Measurements from ENCODE around the gene STK32C. TPM values are rescaled to one million over a fixed set of nuclear protein-coding genes. Genes with fewer than 3 reads are reported as not detected.

Gene STK32C
- total RNA-seq, 4 donors from 2014 or later, result 3.7 to 13.9 (median 6.7) TPM

DNA sequence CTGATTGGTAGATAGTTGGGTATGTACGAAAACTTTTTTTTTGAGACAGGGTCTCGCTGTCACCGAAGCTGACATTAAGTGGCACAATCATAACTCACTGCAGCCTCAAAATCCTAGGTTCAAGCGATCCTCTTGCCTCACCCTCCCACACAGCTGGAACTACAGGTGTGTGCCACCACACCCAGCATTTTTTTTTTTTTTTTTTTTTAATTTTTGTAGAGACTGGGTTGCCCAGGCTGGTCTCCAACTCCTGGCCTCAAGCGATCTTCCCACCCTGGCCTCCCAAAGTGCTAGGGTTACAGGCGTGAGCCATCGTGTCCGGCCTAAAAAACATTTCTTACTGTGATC is 22.7 kb upstream of the STK32C start:
- Histone ChIP-seq H3K4me3 (peak overlapping the region; percentile 63 to 95 (median 92)), H3K36me3 (no peaks in the 10 kb centered on the region), H3K27me3 (no peaks in the 10 kb centered on the region), H3K27ac (peak overlapping the region in 3 of 4 donors; percentile 55 to 89 (median 89)), H3K9me3 (no peaks in the 10 kb centered on the region), H3K4me1 (peaks cover 30 to 34% of the 10 kb centered on the region in 2 donors)
- in situ Hi-C loops (cut with MboI; ENCODE audit: low sequenced_read_pairs in 4 of 4), result no loop called here
- ATAC-seq (no peak), DNase-seq (no peak)
- TF ChIP-seq, protein P1, sequence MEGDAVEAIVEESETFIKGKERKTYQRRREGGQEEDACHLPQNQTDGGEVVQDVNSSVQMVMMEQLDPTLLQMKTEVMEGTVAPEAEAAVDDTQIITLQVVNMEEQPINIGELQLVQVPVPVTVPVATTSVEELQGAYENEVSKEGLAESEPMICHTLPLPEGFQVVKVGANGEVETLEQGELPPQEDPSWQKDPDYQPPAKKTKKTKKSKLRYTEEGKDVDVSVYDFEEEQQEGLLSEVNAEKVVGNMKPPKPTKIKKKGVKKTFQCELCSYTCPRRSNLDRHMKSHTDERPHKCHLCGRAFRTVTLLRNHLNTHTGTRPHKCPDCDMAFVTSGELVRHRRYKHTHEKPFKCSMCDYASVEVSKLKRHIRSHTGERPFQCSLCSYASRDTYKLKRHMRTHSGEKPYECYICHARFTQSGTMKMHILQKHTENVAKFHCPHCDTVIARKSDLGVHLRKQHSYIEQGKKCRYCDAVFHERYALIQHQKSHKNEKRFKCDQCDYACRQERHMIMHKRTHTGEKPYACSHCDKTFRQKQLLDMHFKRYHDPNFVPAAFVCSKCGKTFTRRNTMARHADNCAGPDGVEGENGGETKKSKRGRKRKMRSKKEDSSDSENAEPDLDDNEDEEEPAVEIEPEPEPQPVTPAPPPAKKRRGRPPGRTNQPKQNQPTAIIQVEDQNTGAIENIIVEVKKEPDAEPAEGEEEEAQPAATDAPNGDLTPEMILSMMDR (IDR thresholded peaks at IDR 0.05 in 4 of 5, conservative IDR thresholded peaks at IDR 0.05 in 1 of 5), result no peak
- TF ChIP-seq POLR2A (IDR thresholded peaks at IDR 0.05), result no peak
- intact Hi-C loops (cut with DNase I; ENCODE audit: low total_unique reads), result loop anchor here (5.0 kb wide), 1 partner anchor 207 kb away; the partner anchor contains the start of gene INPP5A

DNA sequence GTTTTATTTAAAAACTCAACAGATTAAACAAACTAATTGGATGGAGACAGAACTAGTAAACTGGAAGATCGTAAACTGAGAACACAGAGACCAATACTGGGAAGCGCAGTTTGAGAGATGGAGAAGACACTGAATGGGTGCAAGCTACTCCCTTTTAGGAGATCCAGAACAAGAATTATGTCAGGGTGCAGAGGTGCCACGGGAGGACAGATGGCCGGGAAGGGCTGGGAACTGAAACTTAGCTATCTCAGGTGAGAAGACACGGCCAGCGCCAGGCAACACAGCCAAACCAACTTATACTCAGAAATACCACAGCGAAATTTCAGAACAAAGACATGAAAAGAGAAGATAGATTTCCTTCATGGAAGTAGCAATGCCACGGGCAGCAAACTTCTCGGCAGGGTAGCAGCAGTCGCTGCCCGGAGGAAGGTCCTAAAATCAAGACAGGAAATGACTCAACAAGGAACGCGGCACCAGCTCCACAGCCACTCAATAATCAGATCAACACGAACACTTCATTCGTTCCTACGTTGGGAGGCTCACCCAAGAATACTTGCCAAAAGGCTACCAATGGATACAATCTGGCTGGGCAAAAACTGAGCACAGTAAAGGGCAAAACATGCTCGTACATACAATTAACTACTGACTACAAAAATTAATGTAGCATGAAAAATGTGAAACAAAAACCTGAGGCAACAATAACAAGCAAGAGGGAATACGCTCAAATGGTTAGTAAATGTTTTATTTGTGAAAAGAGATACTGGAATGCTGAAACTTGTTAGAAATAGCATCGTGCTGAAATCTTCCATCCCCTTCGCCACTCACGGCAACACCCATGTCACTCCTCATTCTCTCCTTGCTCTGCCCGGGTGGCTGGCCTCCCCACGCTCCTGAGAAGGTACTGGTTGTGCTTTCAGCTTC is 22.1 kb upstream of the STK32C start:
- Histone ChIP-seq H3K36me3 (no peaks in the 10 kb centered on the region), H3K4me3 (peak overlapping the region; percentile 63 to 95 (median 92))
- in situ Hi-C loops (cut with MboI; ENCODE audit: low sequenced_read_pairs in 4 of 4), result no loop called here

GRCh38 chr10:132328738-132329137 is 21.0 kb upstream of the STK32C start:
- no peak overlapping the region for H3K27ac ChIP-seq
- TF ChIP-seq POLR2A (IDR thresholded peaks at IDR 0.05), result no peak
- TF ChIP-seq, protein P1 (IDR thresholded peaks at IDR 0.05 in 4 of 5, conservative IDR thresholded peaks at IDR 0.05 in 1 of 5), result no peak
- in situ Hi-C loops (cut with MboI; ENCODE audit: low sequenced_read_pairs in 4 of 4) (no loop called here), intact Hi-C loops (cut with DNase I; ENCODE audit: low total_unique reads) (no loop called here)
- DNase-seq (no peak), ATAC-seq (no peak)
- no peaks in the 10 kb centered on the region for H3K9me3 ChIP-seq
- H3K4me3 ChIP-seq, result no peak overlapping the region
- H3K4me1 ChIP-seq, result peaks cover 30 to 34% of the 10 kb centered on the region in 2 donors
- H3K27me3 ChIP-seq, result no peaks in the 10 kb centered on the region
- H3K36me3 ChIP-seq, result no peaks in the 10 kb centered on the region

More for the DNA sequence above, 22.1 kb upstream of the STK32C start:
- Histone ChIP-seq H3K4me1 (peaks cover 30 to 34% of the 10 kb centered on the region in 2 donors), H3K27me3 (no peaks in the 10 kb centered on the region), H3K27ac (peak overlapping the region in 2 of 4 donors; percentile 55 to 89), H3K9me3 (no peaks in the 10 kb centered on the region)
- no peak for ATAC-seq
- intact Hi-C loops (cut with DNase I; ENCODE audit: low total_unique reads), result loop anchor here (5.0 kb wide), 1 partner anchor 207 kb away; the partner anchor contains the start of gene INPP5A
- TF ChIP-seq, protein P1 (IDR thresholded peaks at IDR 0.05 in 4 of 5, conservative IDR thresholded peaks at IDR 0.05 in 1 of 5), result no peak
- peak in 1 of 2 donors; percentile 12 for TF ChIP-seq POLR2A (IDR thresholded peaks at IDR 0.05)
- no peak for DNase-seq

- Histone ChIP-seq H3K4me1 (peaks cover 30 to 34% of the 10 kb centered on the region in 2 donors), H3K36me3 (no peaks in the 10 kb centered on the region), H3K9me3 (no peaks in the 10 kb centered on the region), H3K27me3 (no peaks in the 10 kb centered on the region), H3K27ac (no peak overlapping the region), H3K4me3 (no peak overlapping the region)
- in situ Hi-C loops (cut with MboI; ENCODE audit: low sequenced_read_pairs in 4 of 4), result no loop called here
- intact Hi-C loops (cut with DNase I; ENCODE audit: low total_unique reads), result no loop called here
- DNase-seq (no peak), ATAC-seq (no peak)
- TF ChIP-seq, protein P1 (IDR thresholded peaks at IDR 0.05 in 4 of 5, conservative IDR thresholded peaks at IDR 0.05 in 1 of 5), result no peak
- TF ChIP-seq POLR2A (IDR thresholded peaks at IDR 0.05), result no peak
Measured at GRCh38 chr10:132328106-132328505, 20.4 kb upstream of the STK32C start.

All from gastrocnemius medialis (tissue), 4 donors.